Measurements from ENCODE around the gene ASAP2. TPM values are rescaled to one million over a fixed set of nuclear protein-coding genes. Genes with fewer than 3 reads are reported as not detected.

Gene ASAP2
- total RNA-seq, 2 donors from 2014 or later = 9.2 to 17.8 TPM

DNA sequence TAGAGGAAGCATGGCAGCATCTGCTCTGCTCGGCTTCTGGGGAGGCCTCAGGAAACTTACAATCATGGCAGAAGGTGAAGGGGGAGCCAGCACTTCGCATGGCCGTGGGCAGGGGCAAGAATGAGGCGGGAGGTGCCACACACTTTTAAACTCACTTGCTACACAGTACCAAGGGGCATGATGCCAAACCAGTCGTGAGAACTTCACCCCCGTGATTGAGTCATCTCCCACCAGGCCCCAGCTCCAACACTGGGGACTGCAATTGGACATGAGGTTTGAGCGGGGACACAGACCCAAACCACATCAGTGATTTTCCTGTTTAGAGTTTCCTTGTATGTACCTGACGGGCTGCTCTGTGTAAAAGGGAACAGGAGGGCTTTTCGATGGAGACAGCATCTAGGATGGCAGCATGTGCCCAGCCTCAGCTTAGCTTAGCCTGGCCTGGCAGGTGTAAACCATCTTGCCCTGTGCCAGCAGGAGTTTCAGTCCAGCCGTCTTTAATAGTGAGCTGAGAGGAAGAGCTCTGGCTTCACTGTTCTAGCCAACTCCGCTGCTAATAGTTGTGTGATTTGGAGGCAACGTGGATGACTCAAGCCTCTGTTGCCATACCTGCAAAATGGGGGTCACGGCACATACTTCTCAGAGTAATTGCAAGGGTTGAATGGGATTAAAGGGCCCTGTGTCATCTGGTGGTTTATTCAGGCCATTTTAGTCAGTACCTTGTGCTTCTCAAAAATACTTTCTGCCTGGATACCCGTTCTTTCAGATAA lies 101.8 kb downstream of the ASAP2 start:
- Histone ChIP-seq H3K27me3 (replicated peaks; ENCODE audit: insufficient read depth) (no peaks in the 10 kb centered on the region), H3K9me3 (no peaks in the 10 kb centered on the region), H3K36me3 (no peaks in the 10 kb centered on the region), H3K27ac (no peak overlapping the region), H3K4me1 (replicated peaks) (no peaks in the 10 kb centered on the region), H3K4me3 (no peak overlapping the region)
- no peak for DNase-seq (ENCODE audit: low spot score)
- 74% methylated on average over 14 of the region's 14 CpGs for WGBS
- TF ChIP-seq, protein P1, sequence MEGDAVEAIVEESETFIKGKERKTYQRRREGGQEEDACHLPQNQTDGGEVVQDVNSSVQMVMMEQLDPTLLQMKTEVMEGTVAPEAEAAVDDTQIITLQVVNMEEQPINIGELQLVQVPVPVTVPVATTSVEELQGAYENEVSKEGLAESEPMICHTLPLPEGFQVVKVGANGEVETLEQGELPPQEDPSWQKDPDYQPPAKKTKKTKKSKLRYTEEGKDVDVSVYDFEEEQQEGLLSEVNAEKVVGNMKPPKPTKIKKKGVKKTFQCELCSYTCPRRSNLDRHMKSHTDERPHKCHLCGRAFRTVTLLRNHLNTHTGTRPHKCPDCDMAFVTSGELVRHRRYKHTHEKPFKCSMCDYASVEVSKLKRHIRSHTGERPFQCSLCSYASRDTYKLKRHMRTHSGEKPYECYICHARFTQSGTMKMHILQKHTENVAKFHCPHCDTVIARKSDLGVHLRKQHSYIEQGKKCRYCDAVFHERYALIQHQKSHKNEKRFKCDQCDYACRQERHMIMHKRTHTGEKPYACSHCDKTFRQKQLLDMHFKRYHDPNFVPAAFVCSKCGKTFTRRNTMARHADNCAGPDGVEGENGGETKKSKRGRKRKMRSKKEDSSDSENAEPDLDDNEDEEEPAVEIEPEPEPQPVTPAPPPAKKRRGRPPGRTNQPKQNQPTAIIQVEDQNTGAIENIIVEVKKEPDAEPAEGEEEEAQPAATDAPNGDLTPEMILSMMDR (IDR thresholded peaks at IDR 0.05) = no peak
- TF ChIP-seq POLR2AphosphoS5 (IDR thresholded peaks at IDR 0.05) (no peak), POLR2A (IDR thresholded peaks at IDR 0.05) (no peak)
- intact Hi-C loops (cut with DNase I) = no loop called here

DNA sequence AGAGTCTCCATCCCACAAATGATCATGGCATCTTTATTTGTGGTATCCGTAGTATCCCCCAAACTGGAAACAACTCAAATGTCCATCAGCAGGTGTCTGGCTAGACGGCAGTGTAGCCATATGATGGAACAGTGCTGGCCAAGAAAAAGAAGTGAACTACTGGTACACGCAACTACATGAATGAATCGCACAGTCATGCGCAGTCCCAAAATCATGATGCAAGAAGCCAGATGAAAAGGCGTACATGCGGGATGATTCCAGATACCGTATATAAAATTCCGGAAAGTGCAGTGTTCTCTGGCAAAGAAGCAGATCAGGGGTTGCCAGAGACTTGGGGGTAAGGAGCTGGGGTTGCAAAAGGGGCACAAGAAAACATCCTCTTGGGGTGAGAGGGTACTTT lies 102.5 kb downstream of the ASAP2 start:
- H3K36me3 ChIP-seq = no peaks in the 10 kb centered on the region
- DNase-seq (ENCODE audit: low spot score) = no peak
- H3K27me3 ChIP-seq (replicated peaks; ENCODE audit: insufficient read depth) = no peaks in the 10 kb centered on the region
- WGBS = 97% methylated on average over 9 of the region's 9 CpGs
- no peaks in the 10 kb centered on the region for H3K9me3 ChIP-seq
- TF ChIP-seq POLR2AphosphoS5 (IDR thresholded peaks at IDR 0.05) = no peak
- no peak overlapping the region for H3K27ac ChIP-seq
- H3K4me1 ChIP-seq (replicated peaks) = no peaks in the 10 kb centered on the region
- no peak overlapping the region for H3K4me3 ChIP-seq
- intact Hi-C loops (cut with DNase I) = no loop called here

DNA sequence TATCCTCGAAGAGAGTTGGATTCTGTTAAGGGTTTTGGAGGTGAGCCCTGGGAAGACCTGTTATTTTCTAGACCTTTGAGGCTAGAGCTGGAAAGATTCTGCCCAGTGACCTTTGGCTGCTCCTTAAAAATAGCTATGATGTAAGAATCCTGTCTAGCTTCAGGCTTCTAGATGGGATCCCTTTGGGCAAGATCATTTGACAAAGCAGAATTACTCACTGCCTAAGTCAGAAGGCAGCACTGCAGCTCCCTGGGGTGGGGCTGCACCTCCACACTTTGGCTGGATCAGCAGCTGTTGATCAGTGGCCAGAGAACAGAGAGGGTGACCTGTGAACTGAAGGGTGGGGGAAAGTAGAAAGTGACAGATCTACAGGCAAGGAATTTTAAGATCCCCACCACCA lies 103.8 kb downstream of the ASAP2 start:
- Histone ChIP-seq H3K27me3 (replicated peaks; ENCODE audit: insufficient read depth) (no peaks in the 10 kb centered on the region), H3K36me3 (no peaks in the 10 kb centered on the region), H3K27ac (peak overlapping the region; percentile 32 to 51), H3K9me3 (no peaks in the 10 kb centered on the region), H3K4me1 (replicated peaks) (no peaks in the 10 kb centered on the region), H3K4me3 (no peak overlapping the region)
- TF ChIP-seq POLR2A (IDR thresholded peaks at IDR 0.05) = peak; percentile 13
- TF ChIP-seq POLR2AphosphoS5 (IDR thresholded peaks at IDR 0.05) = peak; percentile 40
- TF ChIP-seq, protein P1 (IDR thresholded peaks at IDR 0.05) = no peak
- no peak for DNase-seq (ENCODE audit: low spot score)
- 6% methylated on average over 1 of the region's 1 CpG for WGBS
- intact Hi-C loops (cut with DNase I) = loop anchor here (5.0 kb wide), 1 partner anchor 103 kb away; the partner anchor contains the start of gene ASAP2

DNA sequence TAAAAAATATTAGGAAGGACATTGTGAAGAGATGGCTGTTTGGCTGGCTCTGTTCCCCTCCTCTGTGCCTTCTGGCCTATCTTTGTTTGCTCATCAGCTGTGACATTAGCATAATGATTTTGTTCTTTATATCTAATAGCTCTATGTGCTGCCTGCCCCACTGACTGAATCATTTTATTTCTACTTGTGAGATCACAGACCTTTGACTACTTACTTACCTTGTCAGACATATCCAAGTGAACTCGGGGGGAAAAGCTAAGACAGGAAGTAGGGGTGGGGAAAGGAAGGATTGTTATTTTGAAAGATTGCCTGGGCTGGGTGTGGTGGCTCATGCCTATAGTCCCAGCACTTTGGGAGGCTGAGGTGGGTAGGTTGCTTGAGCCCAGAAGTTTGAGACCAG lies 104.2 kb downstream of the ASAP2 start:
- Histone ChIP-seq H3K27me3 (replicated peaks; ENCODE audit: insufficient read depth) (no peaks in the 10 kb centered on the region), H3K36me3 (no peaks in the 10 kb centered on the region), H3K4me3 (no peak overlapping the region), H3K4me1 (replicated peaks) (no peaks in the 10 kb centered on the region), H3K27ac (peak overlapping the region; percentile 32 to 51), H3K9me3 (no peaks in the 10 kb centered on the region)
- DNase-seq (ENCODE audit: low spot score) = no peak
- WGBS = 0% methylated on average over 1 of the region's 1 CpG
- intact Hi-C loops (cut with DNase I) = loop anchor here (5.0 kb wide), 1 partner anchor 103 kb away; the partner anchor contains the start of gene ASAP2
- TF ChIP-seq POLR2AphosphoS5 (IDR thresholded peaks at IDR 0.05) = no peak

DNA sequence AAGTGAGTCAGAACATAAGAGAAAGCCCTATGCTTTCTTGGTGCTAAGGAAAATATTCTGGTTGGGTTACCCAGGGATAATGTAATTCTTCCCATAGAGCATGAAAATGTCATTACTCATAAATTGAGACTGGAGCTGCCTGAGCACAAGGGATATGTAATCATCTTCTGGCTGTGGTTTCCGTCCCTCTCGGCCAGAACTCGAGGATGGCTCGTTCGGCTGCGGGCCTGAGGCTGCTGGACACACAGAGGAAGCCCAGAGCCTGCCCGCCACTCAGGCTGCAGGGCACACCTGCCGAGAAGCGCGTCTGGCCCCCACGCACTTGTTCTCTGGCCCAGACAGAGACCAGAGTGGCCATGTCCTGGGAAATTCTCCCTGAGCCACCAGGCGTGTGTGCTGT lies 104.9 kb downstream of the ASAP2 start:
- no peaks in the 10 kb centered on the region for H3K9me3 ChIP-seq
- no peak for TF ChIP-seq POLR2AphosphoS5 (IDR thresholded peaks at IDR 0.05)
- TF ChIP-seq, protein P1 (IDR thresholded peaks at IDR 0.05) = no peak
- no peak for TF ChIP-seq POLR2A (IDR thresholded peaks at IDR 0.05)
- WGBS = 76% methylated on average over 12 of the region's 12 CpGs
- no peaks in the 10 kb centered on the region for H3K4me1 ChIP-seq (replicated peaks)
- H3K27ac ChIP-seq = peak overlapping the region in 1 of 2 donors; percentile 32
- H3K36me3 ChIP-seq = no peaks in the 10 kb centered on the region
- no peak overlapping the region for H3K4me3 ChIP-seq
- DNase-seq (ENCODE audit: low spot score) = no peak
- H3K27me3 ChIP-seq (replicated peaks; ENCODE audit: insufficient read depth) = no peaks in the 10 kb centered on the region
- intact Hi-C loops (cut with DNase I) = loop anchor here (5.0 kb wide), 1 partner anchor 104 kb away; the partner anchor contains the start of gene ASAP2

DNA sequence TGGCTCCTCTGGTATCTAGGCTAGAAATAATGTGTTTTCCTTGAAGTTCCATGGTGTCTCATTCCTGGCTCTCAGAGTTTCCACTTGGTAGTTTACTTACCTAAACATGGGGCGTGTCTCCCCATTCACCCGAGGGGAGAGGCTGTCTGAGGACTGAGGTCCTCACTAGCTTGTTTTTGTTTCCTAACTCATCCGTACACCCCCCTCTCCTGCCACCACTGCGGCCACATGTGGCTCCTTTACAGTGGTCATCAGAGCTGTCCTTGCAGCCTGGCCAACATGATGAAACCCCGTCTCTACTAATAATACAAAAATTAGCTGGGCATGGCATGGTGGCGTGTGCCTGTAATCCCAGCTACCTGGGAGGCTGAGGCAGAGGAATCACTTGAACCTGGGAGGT lies 106.0 kb downstream of the ASAP2 start:
- intact Hi-C loops (cut with DNase I) = loop anchor here (5.0 kb wide), 1 partner anchor 105 kb away; the partner anchor contains the start of gene ASAP2
- Histone ChIP-seq H3K9me3 (no peaks in the 10 kb centered on the region), H3K27ac (no peak overlapping the region), H3K4me1 (replicated peaks) (no peaks in the 10 kb centered on the region), H3K4me3 (no peak overlapping the region), H3K27me3 (replicated peaks; ENCODE audit: insufficient read depth) (no peaks in the 10 kb centered on the region), H3K36me3 (no peaks in the 10 kb centered on the region)
- WGBS = 94% methylated on average over 6 of the region's 6 CpGs
- TF ChIP-seq POLR2A (IDR thresholded peaks at IDR 0.05) (no peak), POLR2AphosphoS5 (IDR thresholded peaks at IDR 0.05) (no peak)
- TF ChIP-seq, protein P1 (IDR thresholded peaks at IDR 0.05) = no peak
- DNase-seq (ENCODE audit: low spot score) = no peak
